OCI-LY3 (cell line): ENCODE results near the gene SLC37A1.

Experiments used
- H2AFZ ChIP-seq: fragments of 200-600, 300-600 bp; shearing (Covaris generic); 2 replicates; pipeline ENCODE4 v1.6.0; 2014; ENCODE audit warnings: antibody characterized with exemption, low read depth, low read length
- H3K27ac ChIP-seq: fragments of 200-600, 300-600 bp; sonication (generic); 2 replicates; pipeline ENCODE4 v1.5.1; 2014; ENCODE audit warnings: mild to moderate bottlenecking, low read length, moderate library complexity, mixed read lengths
- H3K27me3 ChIP-seq: fragments of 200-600, 300-600 bp; sonication (generic); 2 replicates; pipeline ENCODE4 v1.6.1; 2014; ENCODE audit warnings: low read depth, low read length, mixed read lengths
- H3K36me3 ChIP-seq: fragments of 200-600, 300-600 bp; sonication (generic); replicated peaks from 2 replicates; pipeline ENCODE3; 2014; ENCODE audit warnings: low read depth, low read length, mixed read lengths
- H3K4me1 ChIP-seq: fragments of 300-600, 200-600 bp; sonication (generic); 2 replicates; pipeline ENCODE4 v1.6.1; 2014; ENCODE audit warnings: low read length, mixed read lengths
- H3K4me2 ChIP-seq: fragments of 200-600, 300-600 bp; sonication (generic); 2 replicates; pipeline ENCODE4 v1.6.1; 2014; ENCODE audit warnings: low read length, mixed read lengths
- H3K4me3 ChIP-seq: fragments of 300-600, 200-600 bp; sonication (generic); 2 replicates; pipeline ENCODE4 v1.5.1; 2014; ENCODE audit warnings: antibody characterized with exemption, mild to moderate bottlenecking, low read length, moderate library complexity
- H3K79me2 ChIP-seq: fragments of 300-600, 200-600 bp; shearing (Covaris generic); 2 replicates; pipeline ENCODE4 v1.6.1; 2014; ENCODE audit warnings: mild to moderate bottlenecking, low read length, mixed read lengths
- H3K9ac ChIP-seq: fragments of 300-600, 200-600 bp; shearing (Covaris generic); 2 replicates; pipeline ENCODE4 v1.6.0; 2014; ENCODE audit warnings: mild to moderate bottlenecking, low read length, moderate library complexity
- H3K9me3 ChIP-seq: fragments of 200-600, 300-600 bp; shearing (Covaris generic); 2 replicates; pipeline ENCODE4 v1.6.1; 2014; ENCODE audit warnings: low read length, mixed read lengths; ENCODE audit not compliant: insufficient read depth
- H4K20me1 ChIP-seq: fragments of 200-600, 300-600 bp; sonication (generic); 2 replicates; pipeline ENCODE4 v1.6.1; 2016; ENCODE audit warnings: low read length, mixed read lengths; ENCODE audit not compliant: insufficient read depth
- CTCF ChIP-seq: fragments of 200-600, 300-600 bp; sonication (generic); IDR thresholded peaks from 2 replicates; pipeline ENCODE4 v1.5.1; 2014; ENCODE audit warnings: antibody characterized with exemption, low read length, low read depth
- EZH2phosphoT487 ChIP-seq: fragments of 200-600 bp; shearing (Covaris generic); IDR thresholded peaks from 2 replicates; pipeline ENCODE4 v1.6.1; 2018; ENCODE audit warnings: antibody characterized with exemption, mixed run types, low read depth

SLC37A1 gene

GRCh38 chr21:42513151-42513984, at the start of gene SLC37A1:
Gene SLC37A1 (plus strand): TSS chr21:42513852. CDS start chr21:42518455, 4,603 bp downstream.
- Histone ChIP-seq H3K27me3 (no peaks in the 10 kb centered on the region), H3K4me1 (peaks cover 14% of the 10 kb centered on the region), H2AFZ (peak within 1 kb of the TSS; percentile 86), H3K4me2 (peak within 1 kb of the TSS; percentile 97), H3K79me2 (peaks cover 14% of the 10 kb centered on the region), H4K20me1 (no peaks in the 10 kb centered on the region), H3K9me3 (no peaks in the 10 kb centered on the region), H3K27ac (peak within 1 kb of the TSS; percentile 61), H3K9ac (peak within 1 kb of the TSS; percentile 94), H3K4me3 (peak within 1 kb of the TSS; percentile 96), H3K36me3 (peaks cover 7% of the 10 kb centered on the region)
- TF ChIP-seq CTCF (0 out of 2 replicates have a peak, but pooled peaks have one; percentile 13), EZH2phosphoT487 (no peak)

- no peaks in the 10 kb centered on the region for H3K27me3 ChIP-seq
- H2AFZ ChIP-seq = no peak overlapping the region
- H3K4me1 ChIP-seq = peaks cover 98% of the 10 kb centered on the region
- H3K9ac ChIP-seq = peak overlapping the region; percentile 67; the same call in 1 of the 2 replicates
- H3K4me3 ChIP-seq = no peak overlapping the region
- no peaks in the 10 kb centered on the region for H3K9me3 ChIP-seq
- H3K27ac ChIP-seq = peak overlapping the region; percentile 100
- TF ChIP-seq CTCF (no peak), EZH2phosphoT487 (no peak)
- peak overlapping the region; percentile 81; the same call in 1 of the 2 replicates for H3K4me2 ChIP-seq
- no peaks in the 10 kb centered on the region for H4K20me1 ChIP-seq
- H3K79me2 ChIP-seq = no peaks in the 10 kb centered on the region
- H3K36me3 ChIP-seq = peaks cover 3% of the 10 kb centered on the region
Measured at GRCh38 chr21:42463861-42464515, 49.7 kb upstream of the SLC37A1 start.

- Histone ChIP-seq H4K20me1 (no peaks in the 10 kb centered on the region), H2AFZ (no peak overlapping the region), H3K36me3 (peaks cover 3% of the 10 kb centered on the region), H3K4me1 (peaks cover 96% of the 10 kb centered on the region), H3K79me2 (no peaks in the 10 kb centered on the region), H3K4me2 (peak overlapping the region; percentile 81), H3K9me3 (no peaks in the 10 kb centered on the region), H3K9ac (peak overlapping the region; percentile 67), H3K4me3 (peak overlapping the region; percentile 64), H3K27ac (peak overlapping the region; percentile 100), H3K27me3 (no peaks in the 10 kb centered on the region)
- no peak for TF ChIP-seq CTCF
Measured at GRCh38 chr21:42465008-42465802, 48.4 kb upstream of the SLC37A1 start.
